ENCODE results near the gene RASIP1.
"Not testable (repeated sequence)": the region's sequence is repeated elsewhere in the genome, so short reads cannot be mapped to it uniquely, and the experiment has no call there.

Gene RASIP1, protein sequence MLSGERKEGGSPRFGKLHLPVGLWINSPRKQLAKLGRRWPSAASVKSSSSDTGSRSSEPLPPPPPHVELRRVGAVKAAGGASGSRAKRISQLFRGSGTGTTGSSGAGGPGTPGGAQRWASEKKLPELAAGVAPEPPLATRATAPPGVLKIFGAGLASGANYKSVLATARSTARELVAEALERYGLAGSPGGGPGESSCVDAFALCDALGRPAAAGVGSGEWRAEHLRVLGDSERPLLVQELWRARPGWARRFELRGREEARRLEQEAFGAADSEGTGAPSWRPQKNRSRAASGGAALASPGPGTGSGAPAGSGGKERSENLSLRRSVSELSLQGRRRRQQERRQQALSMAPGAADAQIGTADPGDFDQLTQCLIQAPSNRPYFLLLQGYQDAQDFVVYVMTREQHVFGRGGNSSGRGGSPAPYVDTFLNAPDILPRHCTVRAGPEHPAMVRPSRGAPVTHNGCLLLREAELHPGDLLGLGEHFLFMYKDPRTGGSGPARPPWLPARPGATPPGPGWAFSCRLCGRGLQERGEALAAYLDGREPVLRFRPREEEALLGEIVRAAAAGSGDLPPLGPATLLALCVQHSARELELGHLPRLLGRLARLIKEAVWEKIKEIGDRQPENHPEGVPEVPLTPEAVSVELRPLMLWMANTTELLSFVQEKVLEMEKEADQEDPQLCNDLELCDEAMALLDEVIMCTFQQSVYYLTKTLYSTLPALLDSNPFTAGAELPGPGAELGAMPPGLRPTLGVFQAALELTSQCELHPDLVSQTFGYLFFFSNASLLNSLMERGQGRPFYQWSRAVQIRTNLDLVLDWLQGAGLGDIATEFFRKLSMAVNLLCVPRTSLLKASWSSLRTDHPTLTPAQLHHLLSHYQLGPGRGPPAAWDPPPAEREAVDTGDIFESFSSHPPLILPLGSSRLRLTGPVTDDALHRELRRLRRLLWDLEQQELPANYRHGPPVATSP

DNA sequence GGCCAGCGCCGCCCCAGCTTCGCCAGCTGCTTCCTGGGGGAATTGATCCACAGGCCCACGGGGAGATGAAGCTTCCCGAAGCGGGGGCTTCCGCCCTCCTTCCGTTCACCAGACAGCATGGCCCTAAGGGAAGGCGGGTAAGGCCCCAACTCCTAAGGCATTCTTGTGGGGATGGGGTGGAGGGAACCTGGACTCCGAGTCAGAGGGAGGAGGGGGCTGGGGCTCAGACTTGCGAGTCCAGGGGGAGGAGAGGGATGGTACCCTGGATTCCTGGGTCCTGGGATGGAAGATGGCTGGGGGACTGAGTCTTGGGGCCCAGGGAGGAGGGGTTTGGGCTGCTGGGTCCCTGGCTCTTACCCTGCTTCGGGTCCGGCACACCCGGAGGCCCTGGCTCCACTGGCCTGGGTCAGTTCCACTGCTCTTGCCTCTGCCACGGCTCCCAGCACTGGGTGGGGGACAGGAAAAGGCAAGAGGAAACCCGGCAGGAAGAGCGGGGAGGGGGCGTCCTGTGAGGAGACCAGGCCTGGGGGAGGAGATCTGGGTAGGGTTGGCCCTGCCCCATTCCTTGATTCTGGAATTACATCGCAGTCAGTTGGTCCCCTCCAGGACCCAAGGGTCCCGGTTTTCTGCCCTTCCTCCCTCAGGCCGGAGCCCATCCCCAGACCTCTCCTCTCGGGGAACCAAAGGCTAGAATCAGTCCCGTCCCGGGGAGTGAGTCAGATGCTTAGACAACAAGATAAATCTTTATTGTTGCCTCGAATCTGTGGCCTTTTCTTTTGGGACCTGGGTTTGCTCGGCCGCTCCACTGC lies at the start of gene RASIP1:
TSS of gene RASIP1 (minus strand) at position 447 of the 809 bp plus-strand sequence. CDS start at position 119, 328 bp downstream.
- DNase-seq (ENCODE audit: low spot score), result no peak

DNA sequence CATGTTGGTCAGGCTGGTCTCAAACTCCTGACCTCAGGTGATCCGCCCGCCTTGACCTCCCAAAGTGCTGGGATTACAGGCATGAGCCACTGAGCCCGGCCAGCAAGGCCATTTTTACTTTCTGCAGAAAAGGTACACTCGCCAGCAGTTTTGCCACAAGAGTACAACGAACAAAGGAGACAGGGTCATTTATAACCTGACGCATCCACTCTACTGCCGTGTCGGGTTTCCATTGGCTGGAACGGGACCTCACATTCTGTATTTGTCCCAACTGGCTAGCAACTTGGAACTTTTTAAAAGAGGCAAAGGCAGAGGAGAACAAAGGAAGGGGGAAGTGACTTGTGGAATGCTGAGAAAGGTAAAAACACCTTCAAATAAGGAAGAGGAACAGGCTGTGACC lies 46.9 kb upstream of the RASIP1 start:
- DNase-seq (ENCODE audit: low spot score), result not testable (repeated sequence)

DNA sequence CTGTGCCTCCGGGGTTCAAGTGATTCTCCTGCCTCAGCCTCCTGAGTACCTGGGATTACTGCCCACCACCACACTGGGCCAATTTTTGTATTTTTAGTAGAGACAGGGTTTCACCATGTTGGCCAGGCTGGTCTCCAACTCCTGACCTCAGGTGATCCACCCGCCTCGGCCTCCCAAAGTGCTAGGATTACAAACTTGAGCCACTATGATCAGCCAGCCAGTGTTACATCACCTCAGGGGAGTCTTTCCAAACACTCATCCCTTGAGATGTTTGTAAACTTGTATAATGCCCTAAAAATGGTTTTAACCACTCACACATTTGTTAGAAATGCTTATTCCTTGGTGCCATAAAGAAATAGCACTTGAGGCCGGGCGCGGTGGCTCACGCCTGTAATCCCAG lies 46.0 kb upstream of the RASIP1 start:
- not testable (repeated sequence) for DNase-seq (ENCODE audit: low spot score)

DNA sequence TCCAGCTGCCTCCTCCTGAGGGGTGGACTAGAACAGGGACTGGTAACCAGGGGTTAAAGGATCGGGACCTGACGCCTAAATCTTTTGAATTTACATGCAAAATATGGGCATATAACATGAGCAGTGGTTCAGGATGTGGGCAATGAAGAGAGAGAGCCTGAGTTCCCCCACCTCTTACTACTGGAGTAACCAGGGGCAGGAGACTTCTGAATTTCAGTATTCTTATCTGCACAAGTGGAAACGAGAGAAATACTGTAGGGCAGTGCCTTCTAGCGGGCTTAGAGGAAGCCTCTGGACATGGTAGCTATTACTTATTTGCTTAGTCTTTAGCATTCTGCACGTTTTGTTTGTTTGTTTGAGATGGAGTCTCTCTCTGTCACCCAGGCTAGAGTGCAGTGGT lies 44.1 kb upstream of the RASIP1 start:
- DNase-seq (ENCODE audit: low spot score), result no peak

DNA sequence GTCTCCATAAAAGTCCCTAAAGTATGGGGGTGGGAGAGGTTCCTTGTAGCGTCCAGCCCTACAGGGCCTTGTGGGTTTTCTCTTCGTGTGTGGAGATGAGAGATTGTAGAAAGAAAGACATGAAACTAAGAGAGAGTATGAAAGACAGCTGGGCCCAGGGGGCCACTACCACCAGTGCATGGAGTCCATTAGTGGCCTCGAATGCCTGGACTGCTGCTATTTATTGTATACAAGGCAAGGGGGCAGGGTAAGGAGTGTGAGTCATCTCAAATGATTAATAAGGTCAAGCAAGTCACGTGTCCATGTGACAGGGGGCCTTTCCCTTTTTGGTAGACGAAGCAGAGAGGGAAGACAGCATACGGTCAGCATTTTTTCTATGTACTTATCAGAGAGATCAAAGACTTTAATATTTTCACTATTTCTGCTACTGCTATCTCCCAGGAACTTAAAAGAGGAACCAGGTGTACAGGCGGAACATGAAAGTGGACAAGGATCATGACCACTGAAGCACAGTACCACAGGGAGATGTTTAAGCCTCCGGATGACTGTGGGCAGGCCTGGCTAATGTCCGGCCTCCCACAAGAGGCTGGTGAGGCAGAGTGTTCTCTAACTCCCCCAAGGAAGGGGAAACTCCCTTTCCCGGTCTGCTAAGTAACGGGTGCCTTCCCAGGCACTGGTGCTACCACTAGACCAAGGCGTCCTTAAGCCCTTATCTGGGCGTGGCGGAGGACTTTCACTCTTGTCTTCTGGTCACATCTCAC lies 40.4 kb upstream of the RASIP1 start:
- DNase-seq (ENCODE audit: low spot score), result no peak

DNA sequence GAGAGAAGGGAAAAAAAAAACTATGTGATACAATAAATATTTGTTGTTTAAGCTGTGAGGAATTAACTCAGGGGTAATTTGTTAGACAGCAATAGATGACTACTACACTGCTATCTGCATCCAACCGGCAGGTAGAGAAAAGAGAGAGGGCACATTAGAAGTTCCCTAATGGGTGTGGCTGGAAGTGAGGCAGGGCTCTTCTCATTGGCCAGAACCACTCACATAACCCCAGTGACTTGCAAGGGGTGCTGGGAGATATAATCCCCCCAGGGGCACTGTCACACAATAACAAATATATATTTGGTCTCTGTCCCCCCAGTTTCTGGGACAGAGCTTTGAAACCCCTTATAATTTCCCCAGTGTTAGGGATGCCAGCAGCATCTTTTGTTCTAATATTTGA lies 39.2 kb upstream of the RASIP1 start:
- DNase-seq (ENCODE audit: low spot score), result no peak

DNA sequence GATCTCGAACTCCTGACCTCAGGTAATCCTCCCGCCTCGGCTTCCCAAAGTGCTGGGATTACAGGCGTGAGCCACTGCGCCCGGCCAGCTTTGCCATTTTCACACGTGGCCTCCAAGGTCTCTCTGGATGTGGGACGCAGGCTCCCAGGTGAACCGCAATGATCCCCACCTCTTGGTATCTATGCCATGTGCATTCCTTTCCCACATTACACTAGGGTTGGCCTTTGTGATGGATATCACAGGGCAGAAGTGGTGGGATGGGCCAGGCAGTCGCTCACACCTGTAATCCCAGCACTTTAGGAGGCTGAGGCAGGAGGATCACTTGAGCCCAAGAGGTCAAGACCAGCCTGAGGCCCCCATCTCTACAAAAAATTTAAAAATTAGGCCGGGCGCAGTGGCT lies 37.3 kb upstream of the RASIP1 start:
- DNase-seq (ENCODE audit: low spot score), result no peak

DNA sequence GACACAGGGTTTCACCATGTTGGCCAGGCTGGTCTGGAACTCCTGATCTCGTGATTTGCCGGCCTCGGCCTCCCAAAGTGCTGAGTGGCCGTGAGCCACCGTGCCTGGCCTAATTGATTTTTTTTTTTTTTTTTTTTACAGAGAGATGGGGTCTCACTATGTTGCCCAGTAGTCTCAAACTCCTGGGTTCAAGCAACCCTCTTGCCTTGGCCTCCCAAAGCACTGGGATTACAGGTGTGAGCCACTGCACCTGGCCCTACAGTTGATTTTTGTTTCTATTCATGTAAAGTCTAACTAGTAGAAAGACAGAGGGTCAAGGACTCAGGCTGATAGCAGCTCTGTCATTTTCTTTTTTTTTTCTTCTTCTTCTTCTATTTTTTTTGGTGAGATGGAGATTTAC lies 36.7 kb upstream of the RASIP1 start:
- DNase-seq (ENCODE audit: low spot score), result no peak

DNA sequence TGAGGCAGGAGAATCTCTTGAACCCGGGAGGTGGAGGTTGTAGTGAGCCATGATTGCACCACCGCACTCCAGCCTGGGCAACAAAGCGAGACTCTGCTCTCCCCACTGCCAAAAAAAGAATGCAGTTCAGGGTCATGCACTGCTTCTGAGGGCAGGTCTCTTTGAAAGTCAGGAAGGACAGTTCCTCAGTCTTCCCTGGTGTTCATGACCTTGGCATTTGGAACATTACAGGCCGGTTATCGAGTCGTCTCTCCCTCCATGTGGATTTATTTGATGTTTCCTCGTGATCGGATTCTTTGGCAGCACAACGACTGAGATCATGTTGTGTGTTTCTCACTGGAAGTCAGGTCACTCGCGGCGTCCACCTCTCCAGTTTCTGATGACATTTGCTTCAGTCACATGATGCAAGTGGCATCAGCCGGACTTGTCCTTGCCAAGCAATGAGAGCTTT lies 32.1 kb upstream of the RASIP1 start:
- no peak for DNase-seq (ENCODE audit: low spot score)

DNA sequence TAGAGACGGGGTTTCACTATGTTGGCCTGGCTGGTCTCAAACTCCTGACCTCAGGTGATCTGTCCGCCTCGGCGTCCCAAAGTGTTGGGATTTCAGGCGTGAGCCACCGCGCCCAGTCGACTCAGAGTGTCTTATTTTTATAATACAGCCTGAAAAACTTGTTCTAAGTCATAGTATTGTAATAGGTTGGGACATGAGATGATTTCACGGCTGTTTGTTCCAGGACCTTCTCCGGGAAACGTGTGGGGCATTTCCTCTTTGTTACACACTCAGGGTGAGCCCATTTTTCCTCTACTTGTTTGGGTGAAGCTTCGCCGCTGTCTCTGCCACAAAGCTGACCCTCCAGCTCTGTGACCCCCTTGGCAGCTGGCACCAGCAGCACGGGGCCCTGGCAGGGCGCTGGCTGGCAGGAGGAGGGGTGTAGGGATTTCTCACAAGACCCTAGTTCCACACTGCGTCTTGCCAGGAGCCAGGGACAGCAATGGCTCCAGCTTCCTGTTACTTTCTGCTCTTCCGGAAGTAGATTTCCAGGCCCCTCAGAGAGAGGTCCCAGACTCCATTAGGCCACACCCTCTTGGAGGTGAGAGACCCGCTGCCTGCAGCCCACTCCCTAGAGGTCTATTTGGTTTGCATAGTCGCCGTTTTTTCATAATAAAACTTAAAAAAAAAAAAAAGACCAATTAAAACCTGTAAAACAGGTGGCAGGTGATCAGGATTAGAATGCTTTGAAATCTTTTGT lies 30.5 kb upstream of the RASIP1 start:
- no peak for DNase-seq (ENCODE audit: low spot score)

DNA sequence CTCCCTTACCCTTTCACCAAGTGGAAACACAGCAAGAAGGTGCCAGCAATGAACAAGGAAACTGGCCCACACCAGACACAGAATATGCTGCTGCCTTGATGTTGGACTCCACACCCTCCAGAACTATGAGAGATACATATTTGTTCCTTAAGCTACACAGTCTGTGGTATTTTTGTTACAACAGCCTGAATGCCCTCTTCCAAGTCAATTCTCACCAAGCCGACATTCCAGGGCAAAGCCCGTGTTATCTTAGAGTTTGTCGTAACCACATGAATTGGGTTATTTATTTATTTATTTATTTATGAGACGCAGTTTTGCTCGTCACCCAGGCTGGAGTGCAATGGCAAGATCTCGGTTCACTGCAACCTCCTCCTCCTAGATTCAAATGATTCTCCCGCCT lies 29.9 kb upstream of the RASIP1 start:
- DNase-seq (ENCODE audit: low spot score), result no peak

DNA sequence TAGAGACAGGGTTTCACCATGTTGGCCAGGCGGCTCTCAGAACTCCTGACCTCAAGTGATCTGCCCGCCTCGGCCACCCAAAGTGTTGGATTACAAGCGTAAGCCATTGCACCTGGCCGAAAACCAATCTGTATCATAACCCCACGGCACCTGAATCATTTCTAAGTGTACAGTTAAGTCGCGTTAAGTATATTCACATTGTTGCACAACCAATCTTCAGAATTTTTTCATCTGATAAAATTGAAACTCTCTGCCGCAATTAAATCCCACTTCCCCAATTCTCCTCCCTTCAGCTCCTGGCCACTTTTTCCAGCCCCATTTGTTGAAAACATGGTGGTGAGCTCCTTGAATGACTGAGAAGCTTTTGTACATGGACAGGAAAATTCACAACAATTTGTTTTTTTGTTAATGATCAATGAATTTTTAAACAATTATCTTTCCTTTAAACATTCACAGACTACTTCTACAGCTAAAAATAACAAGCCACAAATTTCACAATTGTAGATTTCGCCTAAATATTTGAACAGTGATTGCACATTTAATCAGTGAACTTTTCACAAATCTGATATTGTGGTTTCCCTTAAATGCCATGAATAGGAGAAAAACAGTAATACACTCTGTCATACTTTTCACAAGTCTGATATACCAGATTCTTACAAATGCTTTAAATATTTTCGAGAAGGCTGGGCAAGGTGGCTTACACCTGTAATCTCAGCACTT lies 28.7 kb upstream of the RASIP1 start:
- no peak for DNase-seq (ENCODE audit: low spot score)

DNA sequence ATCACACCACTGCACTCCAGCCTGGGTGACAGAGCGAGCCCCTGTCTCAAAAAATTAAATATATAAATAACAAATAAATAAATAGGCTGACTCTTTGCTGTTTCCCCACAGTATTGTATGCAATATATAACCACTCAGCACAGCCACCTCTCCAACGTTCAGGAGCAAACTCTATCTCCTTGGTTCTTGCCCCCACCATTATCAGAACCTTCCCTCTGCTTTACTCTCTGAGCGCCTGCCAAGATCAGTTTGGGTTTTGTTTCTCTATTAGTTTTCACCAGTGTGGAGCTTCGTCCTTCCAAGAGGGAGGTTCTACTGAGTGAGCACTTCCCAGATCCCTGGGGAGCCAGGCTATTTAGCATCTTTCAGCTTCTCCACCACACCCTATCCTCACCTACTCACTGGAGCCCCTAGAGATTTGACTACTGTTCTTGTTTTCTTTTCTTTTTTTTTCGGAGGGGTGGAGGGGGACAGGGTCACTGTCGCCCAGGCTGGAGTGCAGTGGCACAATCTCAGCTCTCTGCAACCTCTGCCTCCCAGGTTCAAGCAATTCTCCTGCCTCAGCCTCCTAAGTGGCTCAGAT lies 27.9 kb upstream of the RASIP1 start:
- not testable (repeated sequence) for DNase-seq (ENCODE audit: low spot score)

DNA sequence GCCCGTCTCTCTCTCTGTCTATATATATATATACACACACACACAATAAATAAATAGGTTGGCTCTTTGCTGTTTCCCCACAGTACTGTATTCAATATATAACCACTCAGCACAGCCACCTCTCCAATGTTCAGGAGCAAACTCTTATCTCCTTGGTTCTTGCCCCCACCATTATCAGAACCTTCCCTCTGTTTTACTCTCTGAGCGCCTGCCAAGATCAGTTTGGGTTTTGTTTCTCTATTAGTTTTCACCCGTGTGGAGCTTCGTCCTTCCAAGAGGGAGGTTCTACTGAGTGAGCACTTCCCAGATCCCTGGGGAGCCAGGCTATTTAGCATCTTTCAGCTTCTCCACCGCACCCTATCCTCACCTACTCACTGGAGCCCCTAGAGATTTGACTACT lies 25.4 kb upstream of the RASIP1 start:
- not testable (repeated sequence) for DNase-seq (ENCODE audit: low spot score)

DNA sequence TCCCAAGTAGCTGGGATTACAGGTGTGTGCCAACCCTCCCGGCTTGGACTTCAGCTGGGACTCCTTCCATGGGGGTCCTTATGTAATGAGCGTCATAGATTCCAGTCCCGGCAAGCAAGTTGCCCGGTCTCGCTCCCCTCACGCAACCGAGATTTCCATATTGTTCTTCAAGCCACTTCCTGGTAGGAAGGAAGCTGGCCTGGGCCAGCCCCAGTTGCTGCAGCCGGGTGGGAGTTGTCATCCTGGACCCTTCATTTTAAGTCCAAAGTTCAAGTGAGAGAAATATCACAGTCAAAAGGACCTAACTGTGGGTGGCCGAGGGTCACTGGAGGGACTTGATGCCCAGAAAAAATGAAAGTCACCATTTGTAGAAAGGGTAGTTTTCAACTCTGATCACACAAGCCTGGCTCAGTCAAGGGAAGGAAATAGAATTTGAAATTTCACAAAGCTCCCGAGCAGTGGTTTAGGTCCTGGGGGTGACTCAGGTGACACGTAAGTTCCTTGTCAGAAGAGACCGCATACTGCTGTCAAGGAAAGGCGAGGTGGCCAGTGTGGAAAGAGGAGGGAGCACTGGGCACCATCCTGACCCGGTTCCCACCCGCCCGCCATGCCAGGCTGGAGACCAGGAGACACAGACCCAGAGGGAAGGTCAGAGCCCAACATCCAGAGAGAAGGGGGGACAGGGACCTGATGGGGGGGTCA lies 20.2 kb upstream of the RASIP1 start:
- DNase-seq (ENCODE audit: low spot score), result no peak

DNA sequence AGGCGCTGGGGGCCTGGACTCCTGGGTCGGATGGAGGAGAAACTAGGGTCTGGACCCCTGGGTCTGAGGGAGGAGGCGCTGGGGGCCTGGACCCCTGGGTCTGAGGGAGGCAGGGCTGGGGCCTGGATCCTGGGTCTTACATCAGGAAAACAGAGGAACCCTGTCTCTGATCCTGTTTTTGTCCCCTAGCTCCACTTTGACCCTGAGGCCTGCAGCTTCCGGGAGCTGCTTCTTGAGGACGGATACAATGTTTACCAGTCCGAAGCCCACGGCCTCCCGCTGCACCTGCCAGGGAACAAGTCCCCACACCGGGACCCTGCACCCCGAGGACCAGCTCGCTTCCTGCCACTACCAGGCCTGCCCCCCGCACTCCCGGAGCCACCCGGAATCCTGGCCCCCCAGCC lies 17.3 kb upstream of the RASIP1 start:
- DNase-seq (ENCODE audit: low spot score), result no peak

DNA sequence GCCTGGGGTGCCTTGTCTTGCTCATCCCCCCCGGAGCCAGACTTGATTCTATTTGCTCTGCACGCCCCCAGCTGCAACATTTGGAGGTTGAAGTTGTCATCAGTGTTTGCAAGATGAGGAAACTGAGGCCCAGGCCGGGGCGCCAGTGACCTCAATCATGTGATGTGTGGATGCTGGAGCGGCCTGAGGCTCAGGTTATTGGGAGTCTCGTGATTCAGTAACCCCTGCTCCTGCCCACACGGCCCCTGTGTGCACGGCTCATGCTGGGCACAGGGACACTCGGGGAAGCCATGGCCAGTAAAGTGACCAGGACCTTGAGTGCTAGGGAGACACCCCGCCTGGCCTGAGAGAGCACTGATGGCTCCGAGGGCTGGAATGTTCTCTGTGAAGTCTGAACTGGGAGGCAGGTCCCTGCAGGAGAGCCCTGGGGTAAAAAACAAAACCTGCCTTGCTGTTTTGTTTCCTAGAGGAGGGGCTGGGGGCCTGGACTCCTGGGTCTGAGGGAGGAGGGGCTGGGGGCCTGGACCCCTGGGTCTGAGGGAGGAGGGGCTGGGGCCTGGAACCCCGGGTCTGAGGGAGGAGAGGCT lies 16.8 kb upstream of the RASIP1 start:
- DNase-seq (ENCODE audit: low spot score), result no peak

DNA sequence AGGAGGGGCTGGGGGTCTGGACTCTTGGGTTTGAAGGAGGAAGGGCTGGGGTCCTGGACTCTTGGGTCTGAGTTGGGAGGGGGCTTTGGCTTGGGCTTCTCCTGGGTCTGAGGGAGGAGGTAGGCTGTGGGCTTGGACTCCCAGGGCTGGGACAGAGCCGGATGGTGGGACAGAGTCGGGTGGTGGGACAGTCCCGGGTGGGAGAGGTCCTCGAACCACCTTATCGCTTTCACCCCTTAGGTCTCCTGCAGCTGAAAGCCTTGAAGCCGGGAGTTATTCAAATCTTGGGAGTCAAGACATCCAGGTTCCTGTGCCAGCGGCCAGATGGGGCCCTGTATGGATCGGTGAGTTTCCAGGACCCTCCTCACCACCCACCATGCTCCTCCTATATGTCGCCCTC lies 16.3 kb upstream of the RASIP1 start:
- no peak for DNase-seq (ENCODE audit: low spot score)

Data from globus pallidus (tissue), 1 donor.